Panc1 (cell line): ENCODE measurements around the gene ATXN2.

Source experiments
- CTCF ChIP-seq: fragments of 450-650 bp; IDR thresholded peaks from 2 replicates; pipeline ENCODE4 v1.5.1; 2017; ENCODE audit warnings: mild to moderate bottlenecking
- TCF7L2 ChIP-seq: IDR thresholded peaks from 2 replicates; pipeline ENCODE4 v1.6.1; 2011; ENCODE audit warnings: mild to moderate bottlenecking, low read depth, low read length, inconsistent platforms

- TF ChIP-seq CTCF (no peak), TCF7L2 (no peak)
These were observed 170.4 kb downstream of the ATXN2 start for GRCh38 chr12:111428728-111429175.
